GM12878 (cell line): ENCODE results near the gene IRAK3. TPM values are rescaled to one million over a fixed set of nuclear protein-coding genes. Genes with fewer than 3 reads are reported as not detected.

Source experiments
- ATAC-seq: fragments of 200-7000 bp; cut with Tn5 transposase; 3 replicates; pipeline ENCODE4 v1.9.1; 2020; ENCODE audit warnings: mild to moderate bottlenecking, moderate library complexity
- BruUV-seq: library from RNA; stranded (reverse); fragments of 400-500 nt; replicated peaks from 2 replicates; lab custom pipeline; 2021; lab: Mats Ljungman, UMichigan
- CTCF ChIA-PET: fragments of 300-600 bp; sonication (Branson Sonifier 250); formaldehyde crosslinking; extraction: SDS; loops from one replicate; lab custom pipeline; 2021; ENCODE audit warnings: inconsistent platforms; lab: Yijun Ruan, JAX
- POLR2A ChIA-PET: fragments of 350-600 bp; formaldehyde crosslinking; extraction: SDS; loops from one replicate; lab custom pipeline; 2021; ENCODE audit warnings: inconsistent platforms; lab: Charles Lee
- RAD21 ChIA-PET: fragments of 300-600 bp; sonication (Branson Sonifier 250); formaldehyde crosslinking; loops from one replicate; lab custom pipeline; 2023; ENCODE audit warnings: antibody characterized with exemption; ENCODE audit not compliant: unreplicated experiment; lab: Charles Lee
- SMC1A ChIA-PET: fragments of 300-600 bp; sonication (Branson Sonifier 250); formaldehyde crosslinking; loops from one replicate; lab custom pipeline; 2023; ENCODE audit not compliant: unreplicated experiment, uncharacterized antibody; lab: Charles Lee
- DNase-seq: peaks from one replicate; pipeline ENCODE4 v3.0.0-alpha.2; 2011; ENCODE audit warnings: low read depth, low spot score
- FAIRE-seq: peaks from 3 replicates; lab custom pipeline; 2011; peaks lifted over from hg19 to GRCh38; lab: Jason Lieb, UNC
- H2AFZ ChIP-seq: 2 replicates; pipeline ENCODE4 v1.6.0; 2011; ENCODE audit warnings: low read depth, low read length, control low read depth; ENCODE audit not compliant: control insufficient read depth
- H3K27ac ChIP-seq: 2 replicates; pipeline ENCODE4 v1.5.1; 2011; ENCODE audit warnings: control low read depth; ENCODE audit not compliant: control insufficient read depth, insufficient read depth
- H3K27me3 ChIP-seq, 2 experiments: replicated peaks in 1 of 2; 2 replicates each; pipeline versions ENCODE4 v1.6.0 to v1.6.1; 2011; ENCODE audit warnings: low read length in 1 of 2; ENCODE audit not compliant: control insufficient read depth in 2 of 2, insufficient read depth in 2 of 2
- H3K36me3 ChIP-seq, 2 experiments: 2 replicates each; pipeline ENCODE4 v1.5.1; 2011; ENCODE audit warnings: low read length in 1 of 2; ENCODE audit not compliant: control insufficient read depth in 2 of 2, insufficient read depth in 2 of 2
- H3K4me1 ChIP-seq: 2 replicates; pipeline ENCODE4 v1.6.1; 2011; ENCODE audit warnings: mild to moderate bottlenecking, low read length, moderate library complexity, mixed read lengths; ENCODE audit not compliant: control insufficient read depth, insufficient read depth
- H3K4me2 ChIP-seq: 2 replicates; pipeline ENCODE4 v1.6.0; 2011; ENCODE audit warnings: control low read depth; ENCODE audit not compliant: control insufficient read depth, insufficient read depth
- H3K4me3 ChIP-seq: fragments of 200-600 bp; sonication (generic); 2 replicates; pipeline ENCODE4 v1.5.1; 2016
- H3K79me2 ChIP-seq: 2 replicates; pipeline ENCODE4 v1.6.0; 2011; ENCODE audit warnings: low read length; ENCODE audit not compliant: control insufficient read depth, insufficient read depth
- H3K9ac ChIP-seq: 2 replicates; pipeline ENCODE4 v1.8.0; 2011; ENCODE audit warnings: low read length, control low read depth, mixed read lengths; ENCODE audit not compliant: control insufficient read depth, insufficient read depth
- H3K9me3 ChIP-seq: replicated peaks from 3 replicates; pipeline ENCODE4 v1.5.1; 2011; ENCODE audit warnings: mild to moderate bottlenecking, low read length; ENCODE audit not compliant: control insufficient read depth, insufficient read depth
- H4K20me1 ChIP-seq: 2 replicates; pipeline ENCODE4 v1.6.0; 2011; ENCODE audit not compliant: control insufficient read depth, insufficient read depth
- ATF2 ChIP-seq: IDR thresholded peaks from 2 replicates; pipeline ENCODE4 v1.6.1; 2012; ENCODE audit warnings: low read length, inconsistent platforms
- JUNB ChIP-seq: IDR thresholded peaks from 2 replicates; pipeline ENCODE4 v1.6.1; 2016; ENCODE audit warnings: antibody characterized with exemption, mild to moderate bottlenecking
- KDM1A ChIP-seq: fragments of 200-600 bp; sonication (generic); IDR thresholded peaks from 2 replicates; pipeline ENCODE4 v1.6.1; 2016; ENCODE audit warnings: borderline replicate concordance
- MXI1 ChIP-seq: fragments of 150-350 bp; IDR thresholded peaks from 2 replicates; pipeline ENCODE4 v1.6.1; 2011; ENCODE audit warnings: low read depth, mild to moderate bottlenecking, inconsistent platforms, low read length, improper control_type of control experiment
- MYC ChIP-seq: IDR thresholded peaks from 2 replicates; pipeline ENCODE4 v1.6.1; 2011; ENCODE audit warnings: mild to moderate bottlenecking, low read length, moderate library complexity, inconsistent platforms; ENCODE audit not compliant: insufficient read depth, insufficient replicate concordance, insufficient read length, severe bottlenecking
- NR2F1 ChIP-seq: fragments of 450-650 bp; conservative IDR thresholded peaks from 2 replicates; pipeline ENCODE4 v1.6.1; 2017; ENCODE audit warnings: mild to moderate bottlenecking
- RFX5 ChIP-seq: IDR thresholded peaks from 2 replicates; pipeline ENCODE4 v1.6.1; 2011; ENCODE audit warnings: low read depth, low read length, improper control_type of control experiment
- RUNX3 ChIP-seq: IDR thresholded peaks from 2 replicates; pipeline ENCODE4 v1.6.1; 2012; ENCODE audit warnings: low read length, inconsistent platforms
- SMAD1 ChIP-seq: fragments of 450-650 bp; IDR thresholded peaks from 2 replicates; pipeline ENCODE4 v1.6.1; 2018; ENCODE audit warnings: mild to moderate bottlenecking, low read depth; ENCODE audit not compliant: partially characterized antibody
- SPI1 ChIP-seq: IDR thresholded peaks from 2 replicates; pipeline ENCODE4 v1.6.1; 2011; ENCODE audit warnings: low read depth, mild to moderate bottlenecking, low read length, moderate library complexity, borderline replicate concordance; ENCODE audit not compliant: insufficient read depth
- SREBF1 ChIP-seq: IDR thresholded peaks from 2 replicates; pipeline ENCODE4 v1.6.1; 2012; ENCODE audit warnings: mild to moderate bottlenecking, low read length
- TAF1 ChIP-seq: IDR thresholded peaks from 2 replicates; pipeline ENCODE4 v1.6.1; 2011; ENCODE audit warnings: mild to moderate bottlenecking, low read depth, low read length, borderline replicate concordance
- ZBTB40 ChIP-seq: fragments of 450-650 bp; IDR thresholded peaks from 2 replicates; pipeline ENCODE4 v1.6.1; 2016; ENCODE audit warnings: mild to moderate bottlenecking, moderate library complexity, borderline replicate concordance
- WGBS: methylation state at CpG from one replicate; pipeline ENCODE4 v1.1.6; 2016; ENCODE audit warnings: low lambda C conversion rate; ENCODE audit not compliant: insufficient replicate concordance, insufficient coverage; ENCODE audit errors: missing lambda C conversion rate; 5-methylcytosine and 5-hydroxymethylcytosine counted together
- in situ Hi-C: fragments of 300-500 bp; cut with MboI; formaldehyde crosslinking; loops from 9 replicates; pipeline ENCODE4 v1.14.3; 2018; ENCODE audit warnings: mixed read lengths
- intact Hi-C: fragments of 100-400 bp; cut with micrococcal nuclease; formaldehyde crosslinking; loops from one replicate; pipeline ENCODE4 v1.14.2; 2022; ENCODE audit not compliant: unreplicated experiment
- polyA plus RNA-seq, 11 experiments: library from polyadenylated mRNA; depleted of rRNA in 4 of 11; unstranded in 6 of 11; stranded (reverse) in 5 of 11; fragments of >200 nt; fragmentation: Nextera tagmentation in 4 of 11; fragmentation: Illumina TruSeq in 1 of 11; extraction: Ambion mirVana in 4 of 11; extraction: Trizol in 1 of 11; gene quantifications; 1 replicate in 1 of 11; 2 replicates in 10 of 11; pipeline versions ENCODE4 v1.2.1 to v1.2.3, GENCODE V29; 2011 to 2016; ENCODE audit warnings: inconsistent platforms in 2 of 11, missing spikeins in 2 of 11, low read depth in 1 of 11
- total RNA-seq, 4 experiments: library from RNA; depleted of rRNA in 3 of 4; stranded (reverse); fragments of >200 nt in 3 of 4; fragmentation: Illumina TruSeq in 1 of 4; extraction: Trizol in 1 of 4; gene quantifications; 2 replicates each; pipeline versions ENCODE4 v1.2.1 to v1.2.3, GENCODE V29; 2013 to 2021

The IRAK3 gene
- total and polyA plus RNA-seq, 10 of the 15 experiments (the other 5 are each of a cell fraction or from before 2014, with no cell fraction given), result 1.4 to 14.1 (median 5.4) TPM

- peak; percentile 77 for DNase-seq
- peak within 1 kb of the TSS; percentile 77 for H3K4me2 ChIP-seq
- ChIA-PET POLR2A (interaction anchor here (0.6 to 2.6 kb wide), 13 partner anchors 10 to 243 kb away, joined by 3 to 12 read pairs (median 4); partner anchors contain the start of genes HELB and LLPH), CTCF (interaction anchor here (0.7 to 2.6 kb wide), 19 partner anchors 10 to 239 kb away, joined by 3 to 20 read pairs (median 3); partner anchors contain the start of genes IRAK3 and LLPH), SMC1A (interaction anchor here (0.7 to 2.5 kb wide), 21 partner anchors 9 to 136 kb away, joined by 3 to 21 read pairs (median 6); partner anchors contain the start of genes HELB, IRAK3 and LLPH), RAD21 (interaction anchor here (0.6 to 2.8 kb wide), 16 partner anchors 16 to 145 kb away, joined by 3 to 20 read pairs (median 4); partner anchors contain the start of genes HELB, IRAK3 and LLPH)
- H3K9ac ChIP-seq, result peak within 1 kb of the TSS; percentile 94
- peak; percentile 90 for ATAC-seq
- H3K27me3 ChIP-seq, result no peaks in the 10 kb centered on the region
- H3K9me3 ChIP-seq, result peaks cover 19% of the 10 kb centered on the region
- H3K79me2 ChIP-seq, result peaks cover 37% of the 10 kb centered on the region
- H3K36me3 ChIP-seq, result peaks cover 0 to 6% of the 10 kb centered on the region in 2 experiments; a peak in 1 of 4 replicates
- peak within 1 kb of the TSS; percentile 99 for H3K27ac ChIP-seq
- intact Hi-C loops (loop anchor here (1.0 to 10.0 kb wide), 5 partner anchors 21 to 1765 kb away; partner anchors contain the start of genes HELB, LLPH and XPOT), in situ Hi-C loops (loop anchor here (5.0 kb wide), 1 partner anchor 133 kb away; the partner anchor contains the start of gene HELB)
- H3K4me3 ChIP-seq, result peak within 1 kb of the TSS; percentile 62
- H3K4me1 ChIP-seq, result no peaks in the 10 kb centered on the region
- TSS peak; percentile 94 for BruUV-seq
- peak within 1 kb of the TSS; percentile 73 for H2AFZ ChIP-seq
- H4K20me1 ChIP-seq, result no peaks in the 10 kb centered on the region
- WGBS, result under 1% methylated on average over 67 of the region's 67 CpGs
- FAIRE-seq, result no peak
- TF ChIP-seq TAF1 (peak; percentile 59; the same call in 1 of the 2 replicates), RUNX3 (peak; percentile 98), NR2F1 (peak; percentile 84), SREBF1 (no peak), ZBTB40 (peak; percentile 73), KDM1A (no peak), RFX5 (no peak), SPI1 (peak; percentile 58; the same call in 1 of the 2 replicates), JUNB (0 out of 2 replicates have a peak, but pooled peaks have one; percentile 18), MXI1 (0 out of 2 replicates have a peak, but pooled peaks have one; percentile 33), ATF2 (peak; percentile 30; the same call in 1 of the 2 replicates), MYC (peak; percentile 62), SMAD1 (peak; percentile 40)
Measured at GRCh38 chr12:66169221-66170170, 19.5 kb upstream of the IRAK3 start, which contains the start of gene TMBIM4. TSS of gene TMBIM4 (minus strand) at chr12:66169996. CDS start at chr12:66169951, 45 bp downstream.
